Sciatic nerve (tissue), 2 donors: ENCODE results near the gene KMT2C. TPM values are rescaled to one million over a fixed set of nuclear protein-coding genes. Genes with fewer than 3 reads are reported as not detected.

Experiments
- ATAC-seq: fragments of 200-7000 bp; cut with Tn5 transposase; one replicate; pipeline ENCODE4 v1.9.1; 2020; ENCODE audit warnings: mild to moderate bottlenecking, moderate library complexity
- DNase-seq: peaks from one replicate; pipeline ENCODE4 v3.0.0-alpha.2; 2020; ENCODE audit warnings: low spot score
- intact Hi-C: fragments of 100-400 bp; cut with DNase I; formaldehyde crosslinking; loops from one replicate; pipeline ENCODE4 v1.14.2; 2022
- total RNA-seq: library from RNA; stranded (reverse); fragmentation: NEBNext Ultra II Directional; extraction: Animal tissue kit (Norgen Biotek cat#: 25700); gene quantifications from one replicate; pipeline ENCODE4 v1.2.1, GENCODE V29; 2021
- donor health status: DM: no; HTN: no; CAD: no.
- donor health status: DM: no; HTN: no; CAD: no.

Gene KMT2C
- total RNA-seq, 1 donor from 2014 or later: 140 TPM

- intact Hi-C loops: no loop called here
- no peak for ATAC-seq
Observed at GRCh38 chr7:152106990-152107389, 328.8 kb downstream of the KMT2C start.

GRCh38 chr7:152105205-152105604 lies 330.6 kb downstream of the KMT2C start:
- intact Hi-C loops: no loop called here
- ATAC-seq (no peak), DNase-seq (no peak)

More at GRCh38 chr7:152106990-152107389, 328.8 kb downstream of the KMT2C start:
- DNase-seq: no peak

DNA sequence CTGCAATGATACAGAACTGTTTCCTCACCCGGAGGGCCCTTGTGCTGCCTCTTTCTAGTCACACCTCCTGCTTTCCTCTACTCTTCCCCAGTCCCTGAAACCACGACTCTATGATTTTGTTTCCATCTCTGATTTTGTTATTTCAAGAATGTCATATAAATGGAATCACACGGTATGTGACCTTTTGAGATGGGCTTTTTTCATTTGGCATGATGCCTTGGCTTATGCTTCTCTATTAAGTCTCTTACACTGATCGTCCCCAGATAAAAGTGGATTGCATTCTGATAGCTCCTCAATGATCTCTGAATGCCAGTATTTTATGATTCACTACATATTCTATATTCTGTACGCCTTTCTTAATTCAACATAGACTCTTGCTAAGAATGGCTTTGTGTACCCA lies 332.1 kb downstream of the KMT2C start:
- DNase-seq: no peak
- ATAC-seq: no peak
- intact Hi-C loops: no loop called here

DNA sequence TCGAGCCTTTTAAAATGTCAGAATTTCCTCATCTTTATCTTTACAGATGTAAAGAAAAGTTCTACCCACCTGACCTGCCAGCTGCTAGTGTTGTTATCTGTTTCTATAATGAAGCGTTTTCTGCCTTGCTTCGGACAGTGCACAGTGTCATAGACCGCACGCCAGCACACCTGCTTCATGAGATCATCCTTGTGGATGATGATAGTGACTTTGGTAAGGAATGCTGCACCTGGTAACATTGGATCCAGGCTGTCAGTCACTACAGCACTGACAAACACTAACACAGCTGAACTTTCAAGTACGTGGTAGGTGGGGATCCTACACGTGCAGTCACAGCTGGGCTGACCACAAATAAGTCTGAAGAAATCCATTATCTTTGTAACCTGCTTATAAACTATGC lies 332.7 kb downstream of the KMT2C start:
- DNase-seq (no peak), ATAC-seq (no peak)
- intact Hi-C loops: no loop called here

DNA sequence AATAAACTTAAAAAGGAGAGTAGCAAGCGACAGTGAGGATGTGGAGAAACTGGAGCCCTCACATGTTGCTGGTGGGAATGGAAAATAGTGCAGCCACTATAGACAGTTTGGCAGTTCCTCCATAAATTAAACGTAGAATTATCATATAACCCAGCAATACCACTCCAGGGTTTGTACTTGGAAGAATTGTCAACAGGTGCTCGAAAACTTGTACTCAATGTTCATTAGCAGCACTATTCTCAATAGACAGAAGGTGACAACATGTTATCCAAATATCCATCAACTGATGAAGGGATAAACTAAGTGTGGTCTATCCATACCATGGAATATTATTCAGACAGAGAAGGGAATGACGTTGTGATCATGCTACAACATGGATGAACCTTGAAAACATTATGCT lies 338.5 kb downstream of the KMT2C start:
- intact Hi-C loops: no loop called here
- ATAC-seq: no peak
- DNase-seq: no peak

DNA sequence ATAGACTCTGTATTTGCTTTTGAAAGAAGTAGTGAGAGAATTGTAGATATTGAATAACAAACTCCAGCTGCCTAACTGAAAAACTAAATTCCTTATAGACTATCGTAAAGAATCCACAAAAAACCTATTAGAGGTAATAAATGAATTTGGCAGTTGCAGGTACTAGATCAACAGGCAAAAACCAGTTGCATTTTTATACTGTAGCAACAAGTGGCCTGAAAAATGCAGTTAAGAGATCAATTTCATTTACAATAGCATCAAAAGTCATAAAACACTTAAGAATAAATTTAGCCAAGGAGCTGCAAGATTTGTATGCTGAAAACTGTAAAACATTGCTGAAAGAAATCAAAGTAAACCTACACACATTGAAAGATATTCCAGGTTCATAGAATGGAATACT lies 340.0 kb downstream of the KMT2C start:
- intact Hi-C loops: no loop called here
- DNase-seq (no peak), ATAC-seq (no peak)

DNA sequence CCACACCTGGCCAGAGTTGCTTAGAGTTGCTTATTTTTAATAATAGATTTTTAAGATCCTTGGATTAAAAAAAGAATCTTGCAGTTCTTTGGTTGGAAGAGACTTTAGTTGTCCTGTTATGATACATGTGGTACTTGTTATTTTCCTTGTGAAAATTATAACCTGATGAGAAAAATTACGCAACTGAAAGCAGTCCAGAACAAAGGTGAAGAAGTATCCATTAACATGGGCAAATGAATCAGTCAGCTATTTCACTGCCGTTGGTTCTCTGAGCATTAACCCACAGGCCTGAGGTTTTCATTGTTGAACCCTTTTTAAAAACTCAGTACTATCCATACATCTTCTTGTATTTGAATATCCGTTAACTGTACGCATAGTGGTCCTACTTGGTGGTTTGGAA lies 342.1 kb downstream of the KMT2C start:
- no peak for DNase-seq
- no peak for ATAC-seq
- intact Hi-C loops: no loop called here

- no peak for DNase-seq
- peak; percentile 45 for ATAC-seq
- intact Hi-C loops: no loop called here
Observed at GRCh38 chr7:152090747-152091146, 345.1 kb downstream of the KMT2C start.

DNA sequence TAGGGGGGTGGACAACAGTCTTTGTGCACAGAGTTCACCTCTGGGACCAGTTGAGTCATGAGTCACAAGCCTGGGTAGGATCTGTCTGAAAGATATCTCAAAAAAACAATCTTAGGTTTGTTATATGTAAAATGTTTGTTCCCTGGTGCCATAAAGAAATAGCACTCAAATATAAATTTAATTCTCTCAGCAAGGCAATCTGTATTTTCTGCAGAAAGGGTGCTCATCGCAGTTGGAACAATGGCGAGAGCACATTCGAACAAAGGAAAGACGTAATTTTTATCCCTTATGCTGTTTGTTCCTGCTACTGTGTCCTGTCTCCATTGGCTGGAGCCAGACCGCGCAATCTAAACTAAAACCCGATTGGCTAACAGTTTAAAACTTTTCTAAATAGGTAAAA lies 346.6 kb downstream of the KMT2C start:
- intact Hi-C loops: no loop called here
- no peak for ATAC-seq
- DNase-seq: no peak

GRCh38 chr7:152086513-152086912 lies 349.3 kb downstream of the KMT2C start:
- no peak for DNase-seq
- no peak for ATAC-seq
- intact Hi-C loops: no loop called here

- DNase-seq: no peak
- intact Hi-C loops: no loop called here
- no peak for ATAC-seq
Observed at GRCh38 chr7:152085131-152085530, 350.7 kb downstream of the KMT2C start.

Other genes with a start within 250 kb of the KMT2C start
- 0.58 TPM for gene XRCC2, start 240.1 kb upstream of the KMT2C start, total RNA-seq